SK-N-SH (cell line): Measurements from ENCODE around the gene CELF4. TPM values are rescaled to one million over a fixed set of nuclear protein-coding genes. Genes with fewer than 3 reads are reported as not detected.

Experiments used
- CTCF ChIA-PET: fragments of 300-600, 350-600 bp; formaldehyde crosslinking; extraction: SDS; loops from one replicate; lab custom pipeline; 2021; lab: Yijun Ruan, JAX
- POLR2A ChIA-PET: fragments of 350-600 bp; sonication (Branson Sonifier 250); formaldehyde crosslinking; extraction: SDS; loops from one replicate; lab custom pipeline; 2020; ENCODE audit warnings: antibody characterized with exemption, inconsistent platforms; lab: Yijun Ruan, JAX
- DNase-seq: peaks from one replicate; pipeline ENCODE4 v3.0.0; 2012
- H2AFZ ChIP-seq: fragments of 200-600 bp; sonication (generic); 2 replicates; pipeline ENCODE4 v1.8.1; 2016; ENCODE audit warnings: antibody characterized with exemption, mild to moderate bottlenecking, low read depth
- H3F3A ChIP-seq: fragments of 200-600 bp; sonication (generic); replicated peaks from 2 replicates; pipeline ENCODE3; 2016; ENCODE audit warnings: antibody characterized with exemption, mild to moderate bottlenecking; ENCODE audit not compliant: insufficient read depth
- H3K27ac ChIP-seq, 2 experiments: fragments of 200-500 bp in 1 of 2; fragments of 200-600 bp in 1 of 2; sonication (Bioruptor generic) in 1 of 2; sonication (generic), shearing (Covaris generic) in 1 of 2; 2 replicates each; pipeline versions ENCODE4 v1.5.1 to v1.6.1; 2014 to 2016; ENCODE audit warnings: low read depth in 2 of 2, inconsistent platforms in 1 of 2, low read length in 1 of 2, mild to moderate bottlenecking in 1 of 2, mixed read lengths in 1 of 2
- H3K27me3 ChIP-seq: fragments of 200-600 bp; sonication (generic), shearing (Covaris generic); 2 replicates; pipeline ENCODE4 v1.6.1; 2016; ENCODE audit warnings: mixed run types; ENCODE audit not compliant: insufficient read depth
- H3K36me3 ChIP-seq, 2 experiments: fragments of 200-500 bp in 1 of 2; fragments of 200-600 bp in 1 of 2; sonication (Bioruptor generic) in 1 of 2; sonication (generic) in 1 of 2; replicated peaks in 1 of 2; 2 replicates each; pipeline versions ENCODE3 to v1.5.1; 2014 to 2016; ENCODE audit warnings: low read length in 1 of 2, mild to moderate bottlenecking in 1 of 2; ENCODE audit not compliant: insufficient read depth in 2 of 2, control insufficient read depth in 1 of 2
- H3K4me1 ChIP-seq, 2 experiments: fragments of 200-500 bp in 1 of 2; fragments of 200-600 bp in 1 of 2; sonication (Bioruptor generic) in 1 of 2; sonication (generic), shearing (Covaris generic) in 1 of 2; 2 replicates each; pipeline versions ENCODE4 v1.5.1 to v1.6.1; 2014 to 2016; ENCODE audit warnings: low read depth in 1 of 2, low read length in 1 of 2, mixed run types in 1 of 2; ENCODE audit not compliant: insufficient read depth in 2 of 2, control insufficient read depth in 1 of 2
- H3K4me2 ChIP-seq: fragments of 200-600 bp; sonication (generic), shearing (Covaris generic); 2 replicates; pipeline ENCODE4 v1.6.1; 2017; ENCODE audit warnings: mixed run types
- H3K4me3 ChIP-seq, 2 experiments: fragments of 200-500 bp in 1 of 2; fragments of 200-600 bp in 1 of 2; sonication (Bioruptor generic) in 1 of 2; sonication (generic), shearing (Covaris generic) in 1 of 2; 2 replicates each; pipeline versions ENCODE4 v1.5.1 to v1.8.1; 2014 to 2016; ENCODE audit warnings: low read depth in 2 of 2, inconsistent platforms in 1 of 2, low read length in 1 of 2, mild to moderate bottlenecking in 1 of 2, mixed read lengths in 1 of 2, moderate library complexity in 1 of 2
- H3K79me2 ChIP-seq: fragments of 200-600 bp; sonication (generic); 2 replicates; pipeline ENCODE4 v1.8.1; 2017; ENCODE audit warnings: mild to moderate bottlenecking; ENCODE audit not compliant: insufficient read depth
- H3K9ac ChIP-seq: fragments of 200-600 bp; sonication (generic); 2 replicates; pipeline ENCODE4 v1.6.1; 2017; ENCODE audit warnings: mixed run types
- H3K9me2 ChIP-seq: fragments of 200-600 bp; sonication (generic); 2 replicates; pipeline ENCODE4 v1.6.1; 2017; ENCODE audit warnings: mixed run types
- H3K9me3 ChIP-seq: fragments of 200-600 bp; sonication (generic); 2 replicates; pipeline ENCODE4 v1.6.1; 2017; ENCODE audit warnings: mixed run types, mild to moderate bottlenecking, moderate library complexity
- H4K20me1 ChIP-seq: fragments of 200-600 bp; sonication (generic); 2 replicates; pipeline ENCODE4 v1.6.1; 2017; ENCODE audit warnings: mild to moderate bottlenecking, mixed run types; ENCODE audit not compliant: insufficient read depth
- ELF1 ChIP-seq: IDR thresholded peaks from 2 replicates; pipeline ENCODE4 v1.4.0; 2012
- EP300 ChIP-seq, 2 experiments: IDR thresholded peaks; 2 replicates each; pipeline versions ENCODE4 v1.4.0 to v1.6.1; 2012; ENCODE audit warnings: borderline replicate concordance in 1 of 2, low read depth in 1 of 2, low read length in 1 of 2
- EZH2phosphoT487 ChIP-seq: fragments of 200-600 bp; sonication (generic); IDR thresholded peaks from 2 replicates; pipeline ENCODE4 v1.6.1; 2017; ENCODE audit warnings: low read depth, mixed run types, mild to moderate bottlenecking, antibody characterized with exemption, moderate library complexity, borderline replicate concordance
- FOSL2 ChIP-seq: IDR thresholded peaks from 2 replicates; pipeline ENCODE4 v1.4.0; 2012; ENCODE audit warnings: low read depth, mild to moderate bottlenecking, moderate library complexity, borderline replicate concordance
- FOXM1 ChIP-seq: IDR thresholded peaks from 2 replicates; pipeline ENCODE4 v1.4.0; 2012; ENCODE audit warnings: low read depth, mild to moderate bottlenecking
- GATA2 ChIP-seq: sonication (generic); formaldehyde crosslinking; IDR thresholded peaks from 2 replicates; pipeline ENCODE4 v1.5.0; 2020; ENCODE audit warnings: mild to moderate bottlenecking, missing genetic modification reagents
- MEF2A ChIP-seq: IDR thresholded peaks from 2 replicates; pipeline ENCODE4 v1.4.0; 2012; ENCODE audit warnings: low read depth, borderline replicate concordance
- PBX3 ChIP-seq: IDR thresholded peaks from 2 replicates; pipeline ENCODE4; 2012
- RAD21 ChIP-seq: IDR thresholded peaks from 2 replicates; pipeline ENCODE4 v1.6.1; 2012; ENCODE audit warnings: mild to moderate bottlenecking, low read length
- RCOR1 ChIP-seq: fragments of 150-350 bp; IDR thresholded peaks from 2 replicates; pipeline ENCODE4 v1.6.1; 2017; ENCODE audit warnings: antibody characterized with exemption, low read length
- RFX5 ChIP-seq: IDR thresholded peaks from 2 replicates; pipeline ENCODE4 v1.6.1; 2012; ENCODE audit warnings: mild to moderate bottlenecking, improper control_type of control experiment, low read length
- RXRA ChIP-seq: IDR thresholded peaks from 2 replicates; pipeline ENCODE4 v1.4.0; 2012; ENCODE audit warnings: low read depth, mild to moderate bottlenecking, borderline replicate concordance
- SIN3A ChIP-seq: IDR thresholded peaks from 2 replicates; pipeline ENCODE4 v1.6.1; 2012; ENCODE audit warnings: low read depth, mild to moderate bottlenecking, low read length, moderate library complexity, borderline replicate concordance
- TAF1 ChIP-seq: IDR thresholded peaks from 2 replicates; pipeline ENCODE4 v1.6.1; 2012; ENCODE audit warnings: low read depth, mild to moderate bottlenecking, low read length, moderate library complexity, borderline replicate concordance
- TCF12 ChIP-seq: IDR thresholded peaks from 2 replicates; pipeline ENCODE4 v1.4.0; 2012
- TEAD4 ChIP-seq: IDR thresholded peaks from 2 replicates; pipeline ENCODE4 v1.4.0; 2012; ENCODE audit warnings: mild to moderate bottlenecking, borderline replicate concordance; ENCODE audit not compliant: insufficient read depth
- USF2 ChIP-seq: fragments of 150-350 bp; IDR thresholded peaks from 2 replicates; pipeline ENCODE4 v1.6.1; 2017; ENCODE audit warnings: antibody characterized with exemption, low read length, low read depth, borderline replicate concordance
- YY1 ChIP-seq: IDR thresholded peaks from 2 replicates; pipeline ENCODE4 v1.4.0; 2012; ENCODE audit warnings: low read depth, mild to moderate bottlenecking
- WGBS: methylation state at CpG from one replicate; pipeline ENCODE4 v1.1.6; 2017; ENCODE audit warnings: low lambda C conversion rate; 5-methylcytosine and 5-hydroxymethylcytosine counted together
- polyA plus RNA-seq, 3 experiments: library from polyadenylated mRNA; depleted of rRNA; stranded (reverse); fragments of >200 nt; gene quantifications; 2 replicates each; pipeline ENCODE4 v1.2.3, GENCODE V29; 2012
- TF ChIP-seq, protein P1 (sequence below): IDR thresholded peaks from 2 replicates; pipeline ENCODE4 v1.4.0; 2012; ENCODE audit warnings: low read depth, borderline replicate concordance

CELF4 gene
- polyA plus RNA-seq, 1 of the 3 experiments (the other 2 are of a cell fraction), result 0.26 TPM

DNA sequence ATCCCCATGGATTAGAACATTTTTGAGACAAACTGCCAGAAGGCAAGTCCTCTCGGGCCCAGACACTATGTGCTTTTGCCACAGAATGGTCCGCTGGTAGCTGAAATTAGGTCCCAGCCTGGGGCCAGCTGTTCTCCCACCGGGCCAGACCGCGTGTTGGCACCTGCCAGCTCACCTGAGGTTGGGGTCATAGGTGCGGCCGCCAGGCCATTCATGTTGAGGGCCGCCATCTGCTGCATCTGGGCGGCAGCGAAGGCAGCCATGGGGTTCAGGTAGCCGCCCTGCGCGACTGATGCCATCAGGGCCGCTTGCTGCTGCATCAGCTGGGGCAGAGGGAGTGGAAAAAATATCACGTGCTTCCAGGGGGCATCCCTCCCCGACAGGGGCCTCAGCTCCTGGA lies 292.8 kb downstream of the CELF4 start:
- H3K4me2 ChIP-seq, result no peak overlapping the region
- H3K4me3 ChIP-seq, result no peak overlapping the region
- no peaks in the 10 kb centered on the region for H4K20me1 ChIP-seq
- CTCF ChIA-PET, result no interaction called here
- no peaks in the 10 kb centered on the region for H3K9me2 ChIP-seq
- H3K79me2 ChIP-seq, result no peaks in the 10 kb centered on the region
- H3K9me3 ChIP-seq, result no peaks in the 10 kb centered on the region
- POLR2A ChIA-PET, result no interaction called here
- no peak for DNase-seq
- H3K27me3 ChIP-seq, result no peaks in the 10 kb centered on the region
- no peak overlapping the region for H3K9ac ChIP-seq
- no peak for TF ChIP-seq TAF1
- TF ChIP-seq PBX3, result no peak
- no peak for TF ChIP-seq SIN3A
- no peak for TF ChIP-seq FOSL2
- no peak for TF ChIP-seq ELF1
- TF ChIP-seq TEAD4, result no peak
- TF ChIP-seq EZH2phosphoT487, result no peak
- TF ChIP-seq GATA2 (CRISPR knock-in tag), result no peak
- no peak for TF ChIP-seq RXRA
- TF ChIP-seq YY1, result no peak
- TF ChIP-seq EP300 (IDR thresholded peaks at IDR 0.05; ENCODE audit: borderline replicate concordance in 1 of 2, low read depth in 1 of 2, low read length in 1 of 2), result no peak
- no peak for TF ChIP-seq RCOR1
- TF ChIP-seq RFX5, result no peak
- TF ChIP-seq USF2, result no peak
- no peak for TF ChIP-seq FOXM1
- no peak for TF ChIP-seq RAD21
- TF ChIP-seq TCF12, result no peak
- TF ChIP-seq MEF2A, result no peak
- TF ChIP-seq, protein P1, sequence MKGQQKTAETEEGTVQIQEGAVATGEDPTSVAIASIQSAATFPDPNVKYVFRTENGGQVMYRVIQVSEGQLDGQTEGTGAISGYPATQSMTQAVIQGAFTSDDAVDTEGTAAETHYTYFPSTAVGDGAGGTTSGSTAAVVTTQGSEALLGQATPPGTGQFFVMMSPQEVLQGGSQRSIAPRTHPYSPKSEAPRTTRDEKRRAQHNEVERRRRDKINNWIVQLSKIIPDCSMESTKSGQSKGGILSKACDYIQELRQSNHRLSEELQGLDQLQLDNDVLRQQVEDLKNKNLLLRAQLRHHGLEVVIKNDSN, result no peak
- no peak overlapping the region for H3K27ac ChIP-seq
- no peaks in the 10 kb centered on the region; a peak in 1 of 4 replicates for H3K4me1 ChIP-seq
- H3K36me3 ChIP-seq, result no peaks in the 10 kb centered on the region
- no peak overlapping the region for H2AFZ ChIP-seq
- no peaks in the 10 kb centered on the region for H3F3A ChIP-seq
- 37% methylated on average over 7 of the region's 16 CpGs for WGBS
